IgD-negative memory B cell (primary cell): ENCODE measurements around the gene KCNK3. TPM values are rescaled to one million over a fixed set of nuclear protein-coding genes. Genes with fewer than 3 reads are reported as not detected.
"Not testable (repeated sequence)": the region's sequence is repeated elsewhere in the genome, so short reads cannot be mapped to it uniquely, and the experiment has no call there.

ENCODE experiments used
- H3K27ac Mint-ChIP-seq, 3 donors: one replicate each; pipeline ENCODE4 v1.8.0; 2020 to 2022; ENCODE audit warnings: mild to moderate bottlenecking in 3 of 3, mixed read lengths in 3 of 3, moderate library complexity in 1 of 3
- H3K27me3 Mint-ChIP-seq: one replicate; pipeline ENCODE4 v1.8.0; 2021; ENCODE audit warnings: mixed read lengths
- H3K36me3 Mint-ChIP-seq: one replicate; pipeline ENCODE4 v1.8.0; 2020; ENCODE audit warnings: mild to moderate bottlenecking, mixed read lengths
- H3K4me1 Mint-ChIP-seq, 3 donors: one replicate each; pipeline ENCODE4 v1.8.0; 2020 to 2022; ENCODE audit warnings: mixed read lengths in 3 of 3, mild to moderate bottlenecking in 1 of 3
- H3K4me3 Mint-ChIP-seq, 4 donors: one replicate each; pipeline ENCODE4 v1.8.0; 2020 to 2022; ENCODE audit warnings: mild to moderate bottlenecking in 4 of 4, mixed read lengths in 4 of 4, moderate library complexity in 3 of 4
- H3K9me3 Mint-ChIP-seq, 3 donors: one replicate each; pipeline ENCODE4 v1.8.0; 2020 to 2021; ENCODE audit warnings: mixed read lengths in 3 of 3, mild to moderate bottlenecking in 1 of 3
- polyA plus RNA-seq: library from polyadenylated mRNA; unstranded; fragments of 300-500 nt; fragmentation: Illumina TruSeq; gene quantifications from one replicate; pipeline ENCODE4 v1.2.3, GENCODE V29; 2021

The KCNK3 gene
- polyA plus RNA-seq, 1 donor from 2014 or later = not detected

- Mint-ChIP-seq H3K4me3 (no peak overlapping the region), H3K27ac (no peak overlapping the region), H3K27me3 (no peaks in the 10 kb centered on the region), H3K4me1 (peaks cover 8 to 12% (median 9%) of the 10 kb centered on the region in 3 donors), H3K9me3 (no peaks in the 10 kb centered on the region), H3K36me3 (no peaks in the 10 kb centered on the region)
Observed at GRCh38 chr2:26754972-26755670, 62.6 kb downstream of the KCNK3 start.

GRCh38 chr2:26756337-26756736, 63.8 kb downstream of the KCNK3 start:
- H3K36me3 Mint-ChIP-seq = no peaks in the 10 kb centered on the region
- H3K27me3 Mint-ChIP-seq = no peaks in the 10 kb centered on the region
- H3K27ac Mint-ChIP-seq = no peak overlapping the region
- no peaks in the 10 kb centered on the region for H3K9me3 Mint-ChIP-seq
- H3K4me3 Mint-ChIP-seq = no peak overlapping the region
- peaks cover 3 to 8% (median 7%) of the 10 kb centered on the region in 3 donors for H3K4me1 Mint-ChIP-seq

GRCh38 chr2:26757873-26758789, 65.6 kb downstream of the KCNK3 start:
- Mint-ChIP-seq H3K9me3 (no peaks in the 10 kb centered on the region), H3K4me1 (peaks cover 4 to 10% (median 7%) of the 10 kb centered on the region in 3 donors), H3K27ac (no peak overlapping the region), H3K4me3 (peak overlapping the region in 1 of 4 donors; percentile 2), H3K36me3 (no peaks in the 10 kb centered on the region), H3K27me3 (no peaks in the 10 kb centered on the region)

GRCh38 chr2:26758790-26759321, 66.3 kb downstream of the KCNK3 start:
- Mint-ChIP-seq H3K9me3 (no peaks in the 10 kb centered on the region), H3K36me3 (no peaks in the 10 kb centered on the region), H3K27ac (no peak overlapping the region), H3K27me3 (no peaks in the 10 kb centered on the region), H3K4me3 (no peak overlapping the region), H3K4me1 (peaks cover 5 to 14% (median 7%) of the 10 kb centered on the region in 3 donors)

GRCh38 chr2:26759845-26760244, 67.3 kb downstream of the KCNK3 start:
- Mint-ChIP-seq H3K4me1 (peaks cover 4 to 17% (median 11%) of the 10 kb centered on the region in 3 donors), H3K27ac (no peak overlapping the region), H3K27me3 (no peaks in the 10 kb centered on the region), H3K4me3 (no peak overlapping the region), H3K36me3 (no peaks in the 10 kb centered on the region), H3K9me3 (no peaks in the 10 kb centered on the region)

- Mint-ChIP-seq H3K27ac (peak overlapping the region in 1 of 3 donors; percentile 69), H3K4me1 (peaks cover 10 to 22% (median 14%) of the 10 kb centered on the region in 3 donors), H3K4me3 (peak overlapping the region in 2 of 4 donors; percentile 32 to 71)
- H3K36me3 Mint-ChIP-seq, H3K9me3 Mint-ChIP-seq, H3K27me3 Mint-ChIP-seq: not testable (repeated sequence)
Observed at GRCh38 chr2:26760991-26761390, 68.5 kb downstream of the KCNK3 start.

GRCh38 chr2:26763019-26763418, 70.5 kb downstream of the KCNK3 start:
- Mint-ChIP-seq H3K4me1 (peaks cover 7 to 21% (median 10%) of the 10 kb centered on the region in 3 donors), H3K27ac (peak overlapping the region in 1 of 3 donors; percentile 87), H3K4me3 (peak overlapping the region; percentile 57 to 95 (median 92)), H3K36me3 (peaks cover 2% of the 10 kb centered on the region), H3K27me3 (no peaks in the 10 kb centered on the region), H3K9me3 (no peaks in the 10 kb centered on the region)

GRCh38 chr2:26764078-26764887, 71.8 kb downstream of the KCNK3 start, which contains the start of gene SLC35F6:
TSS of gene SLC35F6 (plus strand) at chr2:26764284. CDS start at chr2:26764350, 66 bp downstream.
- peak within 1 kb of the TSS; percentile 30 to 87 (median 87) for H3K27ac Mint-ChIP-seq
- H3K4me1 Mint-ChIP-seq = peaks cover 7 to 21% (median 9%) of the 10 kb centered on the region in 3 donors
- H3K9me3 Mint-ChIP-seq = no peaks in the 10 kb centered on the region
- H3K4me3 Mint-ChIP-seq = peak within 1 kb of the TSS; percentile 89 to 95 (median 94)
- no peaks in the 10 kb centered on the region for H3K27me3 Mint-ChIP-seq
- H3K36me3 Mint-ChIP-seq = peaks cover 2% of the 10 kb centered on the region

- no peaks in the 10 kb centered on the region for H3K9me3 Mint-ChIP-seq
- peaks cover 7 to 23% (median 9%) of the 10 kb centered on the region in 3 donors for H3K4me1 Mint-ChIP-seq
- H3K27me3 Mint-ChIP-seq = no peaks in the 10 kb centered on the region
- peaks cover 2% of the 10 kb centered on the region for H3K36me3 Mint-ChIP-seq
- H3K27ac Mint-ChIP-seq = peak overlapping the region; percentile 30 to 87 (median 87)
- peak overlapping the region; percentile 89 to 95 (median 94) for H3K4me3 Mint-ChIP-seq
Observed at GRCh38 chr2:26764906-26765305, 72.4 kb downstream of the KCNK3 start.

- no peaks in the 10 kb centered on the region for H3K27me3 Mint-ChIP-seq
- peak overlapping the region; percentile 89 to 95 (median 94) for H3K4me3 Mint-ChIP-seq
- peaks cover 7 to 23% (median 9%) of the 10 kb centered on the region in 3 donors for H3K4me1 Mint-ChIP-seq
- peak overlapping the region in 1 of 3 donors; percentile 43 for H3K27ac Mint-ChIP-seq
- no peaks in the 10 kb centered on the region for H3K9me3 Mint-ChIP-seq
- peaks cover 2% of the 10 kb centered on the region for H3K36me3 Mint-ChIP-seq
Observed at GRCh38 chr2:26765475-26766200, 73.1 kb downstream of the KCNK3 start.

- Mint-ChIP-seq H3K27ac (no peak overlapping the region), H3K4me1 (peaks cover 7 to 23% (median 12%) of the 10 kb centered on the region in 3 donors), H3K27me3 (no peaks in the 10 kb centered on the region), H3K36me3 (peaks cover 2% of the 10 kb centered on the region), H3K4me3 (peak overlapping the region in 1 of 4 donors; percentile 43), H3K9me3 (no peaks in the 10 kb centered on the region)
Observed at GRCh38 chr2:26767129-26767528, 74.6 kb downstream of the KCNK3 start.

- peak overlapping the region in 1 of 4 donors; percentile 43 for H3K4me3 Mint-ChIP-seq
- no peaks in the 10 kb centered on the region for H3K27me3 Mint-ChIP-seq
- H3K36me3 Mint-ChIP-seq = peaks cover 2% of the 10 kb centered on the region
- H3K4me1 Mint-ChIP-seq = peaks cover 12 to 25% (median 14%) of the 10 kb centered on the region in 3 donors
- H3K27ac Mint-ChIP-seq = no peak overlapping the region
- H3K9me3 Mint-ChIP-seq = no peaks in the 10 kb centered on the region
Observed at GRCh38 chr2:26767894-26768487, 75.5 kb downstream of the KCNK3 start.

GRCh38 chr2:26768759-26769088, 76.2 kb downstream of the KCNK3 start:
- no peaks in the 10 kb centered on the region for H3K27me3 Mint-ChIP-seq
- H3K4me3 Mint-ChIP-seq = no peak overlapping the region
- H3K27ac Mint-ChIP-seq = no peak overlapping the region

More at GRCh38 chr2:26768759-26769088, 76.2 kb downstream of the KCNK3 start:
- Mint-ChIP-seq H3K4me1 (peaks cover 12 to 20% (median 12%) of the 10 kb centered on the region in 3 donors), H3K36me3 (peaks cover 2% of the 10 kb centered on the region), H3K9me3 (no peaks in the 10 kb centered on the region)
